H1 (cell line): Measurements from ENCODE around the gene CASKIN2. TPM values are rescaled to one million over a fixed set of nuclear protein-coding genes. Genes with fewer than 3 reads are reported as not detected.

Experiments
- BACH1 ChIP-seq: IDR thresholded peaks from 2 replicates; pipeline ENCODE4 v1.6.1; 2012; ENCODE audit warnings: low read length, improper control_type of control experiment
- EGR1 ChIP-seq: IDR thresholded peaks from 2 replicates; pipeline ENCODE4 v1.6.1; 2011; ENCODE audit warnings: low read depth, low read length, borderline replicate concordance
- JUND ChIP-seq: IDR thresholded peaks from 2 replicates; pipeline ENCODE4 v1.6.1; 2011; ENCODE audit warnings: mild to moderate bottlenecking, improper control_type of control experiment, low read length
- KDM4A ChIP-seq: IDR thresholded peaks from one replicate; pipeline ENCODE4 v1.7.1; 2012; ENCODE audit warnings: low read depth, mild to moderate bottlenecking, moderate library complexity, low read length, inconsistent platforms; ENCODE audit not compliant: severe bottlenecking
- POU5F1 ChIP-seq: IDR thresholded peaks from 2 replicates; pipeline ENCODE4 v1.6.1; 2011; ENCODE audit warnings: low read depth, mild to moderate bottlenecking, low read length, moderate library complexity
- TBP ChIP-seq: IDR thresholded peaks from 2 replicates; pipeline ENCODE4 v1.6.1; 2011; ENCODE audit warnings: low read depth, low read length, improper control_type of control experiment
- TCF12 ChIP-seq: IDR thresholded peaks from 2 replicates; pipeline ENCODE4 v1.6.1; 2011; ENCODE audit warnings: low read depth, mild to moderate bottlenecking, low read length
- polyA plus RNA-seq, 7 experiments: library from polyadenylated mRNA; depleted of rRNA in 3 of 7; stranded (reverse) in 5 of 7; unstranded in 2 of 7; fragments of >200 nt in 5 of 7; fragments of 200-250 nt in 2 of 7; gene quantifications; 1 replicate in 5 of 7; 2 replicates in 1 of 7; 4 replicates in 1 of 7; pipeline versions ENCODE4 v1.2.1 to v1.2.3, GENCODE V29; 2011 to 2013; ENCODE audit warnings: missing spikeins in 2 of 7, mixed read lengths in 2 of 7
- total RNA-seq: library from RNA; stranded (reverse); fragmentation: NEBNext Ultra II Directional; extraction: Animal tissue kit (Norgen Biotek cat#: 25700); gene quantifications from 2 replicates; pipeline ENCODE4 v1.2.1, GENCODE V29; 2021
- TF ChIP-seq, protein P1 (sequence below): IDR thresholded peaks from 2 replicates; pipeline ENCODE4 v1.6.1; 2011; ENCODE audit warnings: low read depth, mild to moderate bottlenecking, low read length; ENCODE audit not compliant: insufficient read depth

CASKIN2 gene
- total and polyA plus RNA-seq, 2 of the 8 experiments (the other 6 are each of a cell fraction or from before 2014, with no cell fraction given): 6.7 to 32.3 TPM

DNA sequence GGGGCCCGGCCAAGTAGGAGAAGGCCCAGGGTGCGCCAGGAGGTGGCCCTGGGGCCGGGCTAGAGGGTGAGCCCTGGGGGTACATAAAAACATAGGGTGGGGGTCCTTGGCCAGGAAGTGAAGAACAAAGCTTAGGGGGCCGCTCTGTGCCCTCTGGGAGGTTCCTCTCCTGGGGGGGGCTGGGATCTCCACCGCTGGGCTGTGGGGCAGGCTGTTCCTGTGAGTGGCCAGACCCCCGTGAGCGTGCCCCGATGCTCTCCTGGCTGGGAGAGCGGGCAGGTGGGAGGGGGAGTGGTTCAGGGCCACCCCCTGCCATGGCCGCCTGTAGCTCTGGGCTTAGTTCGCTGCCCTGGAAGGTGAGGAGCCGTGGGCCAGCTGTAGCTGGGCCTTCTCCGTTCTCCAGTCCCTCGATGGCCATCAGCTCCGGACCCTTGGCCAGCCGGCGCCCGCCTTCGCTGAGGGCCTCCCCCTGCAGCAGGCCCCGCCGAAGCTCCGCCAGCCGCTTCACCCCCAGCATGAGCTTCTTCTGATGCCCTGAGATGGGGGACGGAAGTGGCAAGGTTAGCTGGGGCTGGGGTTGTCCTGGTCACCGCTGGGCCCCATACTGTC is 12.5 kb downstream of the CASKIN2 start (continued):
- TF ChIP-seq JUND (no peak), POU5F1 (no peak), TBP (no peak), TCF12 (no peak), BACH1 (no peak), EGR1 (no peak), KDM4A (no peak)
- TF ChIP-seq, protein P1, sequence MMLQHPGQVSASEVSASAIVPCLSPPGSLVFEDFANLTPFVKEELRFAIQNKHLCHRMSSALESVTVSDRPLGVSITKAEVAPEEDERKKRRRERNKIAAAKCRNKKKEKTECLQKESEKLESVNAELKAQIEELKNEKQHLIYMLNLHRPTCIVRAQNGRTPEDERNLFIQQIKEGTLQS: no peak
